GM12878 (cell line): Measurements from ENCODE around the gene NT5C3A. TPM values are rescaled to one million over a fixed set of nuclear protein-coding genes. Genes with fewer than 3 reads are reported as not detected.
A peak's percentile ranks its signal among the peaks of the same experiment; 100 is the strongest.

ENCODE experiments used
- ASH2L ChIP-seq: fragments of 300-600, 200-600 bp; sonication (generic); IDR thresholded peaks from 2 replicates; pipeline ENCODE4 v1.6.1; 2017; ENCODE audit warnings: low read depth, mild to moderate bottlenecking, borderline replicate concordance
- KAT2A ChIP-seq: conservative IDR thresholded peaks from 2 replicates; pipeline ENCODE4 v1.6.1; 2011; ENCODE audit warnings: low read depth, low read length; ENCODE audit not compliant: control insufficient read depth
- MYC ChIP-seq: IDR thresholded peaks from 2 replicates; pipeline ENCODE4 v1.6.1; 2011; ENCODE audit warnings: mild to moderate bottlenecking, low read length, moderate library complexity, inconsistent platforms; ENCODE audit not compliant: insufficient read depth, insufficient replicate concordance, insufficient read length, severe bottlenecking
- POLR2A ChIP-seq: IDR thresholded peaks from 2 replicates; pipeline ENCODE4 v1.6.1; 2011; ENCODE audit warnings: low read depth, mild to moderate bottlenecking, low read length
- RAD51 ChIP-seq: fragments of 450-650 bp; IDR thresholded peaks from 2 replicates; pipeline ENCODE4 v1.6.1; 2016; ENCODE audit warnings: moderate library complexity, mild to moderate bottlenecking, inconsistent platforms
- RB1 ChIP-seq: fragments of 450-650 bp; formaldehyde crosslinking; IDR thresholded peaks from 2 replicates; pipeline ENCODE4 v1.6.1; 2017; ENCODE audit warnings: mild to moderate bottlenecking, borderline replicate concordance
- RFX5 ChIP-seq: IDR thresholded peaks from 2 replicates; pipeline ENCODE4 v1.6.1; 2011; ENCODE audit warnings: low read depth, low read length, improper control_type of control experiment
- SIX5 ChIP-seq: IDR thresholded peaks from 2 replicates; pipeline ENCODE4 v1.6.1; 2011; ENCODE audit warnings: mild to moderate bottlenecking, low read depth, low read length, moderate library complexity; ENCODE audit not compliant: severe bottlenecking
- SMAD1 ChIP-seq: fragments of 450-650 bp; IDR thresholded peaks from 2 replicates; pipeline ENCODE4 v1.6.1; 2018; ENCODE audit warnings: mild to moderate bottlenecking, low read depth; ENCODE audit not compliant: partially characterized antibody
- ZNF592 ChIP-seq: fragments of 450-650 bp; IDR thresholded peaks from 2 replicates; pipeline ENCODE4 v1.6.1; 2017; ENCODE audit warnings: mild to moderate bottlenecking, moderate library complexity
- ZSCAN29 ChIP-seq: fragments of 450-650 bp; IDR thresholded peaks from 2 replicates; pipeline ENCODE4 v1.6.1; 2017; ENCODE audit warnings: mild to moderate bottlenecking, moderate library complexity
- polyA plus RNA-seq, 11 experiments: library from polyadenylated mRNA; depleted of rRNA in 4 of 11; unstranded in 6 of 11; stranded (reverse) in 5 of 11; fragments of >200 nt; fragmentation: Nextera tagmentation in 4 of 11; fragmentation: Illumina TruSeq in 1 of 11; extraction: Ambion mirVana in 4 of 11; extraction: Trizol in 1 of 11; gene quantifications; 1 replicate in 1 of 11; 2 replicates in 10 of 11; pipeline versions ENCODE4 v1.2.1 to v1.2.3, GENCODE V29; 2011 to 2016; ENCODE audit warnings: inconsistent platforms in 2 of 11, missing spikeins in 2 of 11, low read depth in 1 of 11
- total RNA-seq, 4 experiments: library from RNA; depleted of rRNA in 3 of 4; stranded (reverse); fragments of >200 nt in 3 of 4; fragmentation: Illumina TruSeq in 1 of 4; extraction: Trizol in 1 of 4; gene quantifications; 2 replicates each; pipeline versions ENCODE4 v1.2.1 to v1.2.3, GENCODE V29; 2013 to 2021
- TF ChIP-seq, protein P1 (sequence below): fragments of 450-650 bp; IDR thresholded peaks from 2 replicates; pipeline ENCODE4 v1.6.1; 2017; ENCODE audit warnings: low read depth, mild to moderate bottlenecking, moderate library complexity
- TF ChIP-seq, protein P2 (sequence below): IDR thresholded peaks from 2 replicates; pipeline ENCODE4 v1.6.1; 2011; ENCODE audit warnings: mild to moderate bottlenecking, low read depth, low read length, moderate library complexity; ENCODE audit not compliant: insufficient replicate concordance
- TF ChIP-seq, protein P3 (sequence below): fragments of 450-650 bp; IDR thresholded peaks from 2 replicates; pipeline ENCODE4 v1.6.1; 2016; ENCODE audit warnings: mild to moderate bottlenecking, moderate library complexity, borderline replicate concordance
- TF ChIP-seq, protein P4 (sequence below), 3 experiments: IDR thresholded peaks in 2 of 3; conservative IDR thresholded peaks in 1 of 3; 2 replicates each; pipeline ENCODE4 v1.5.1; 2011; ENCODE audit warnings: low read depth in 3 of 3, low read length in 3 of 3, mild to moderate bottlenecking in 3 of 3, control low read depth in 2 of 3, moderate library complexity in 2 of 3, inconsistent platforms in 1 of 3, mixed read lengths in 1 of 3; ENCODE audit not compliant: control insufficient read depth in 2 of 3, insufficient read depth in 1 of 3; ENCODE audit errors: extremely low read depth in 1 of 3

NT5C3A gene
- total and polyA plus RNA-seq, 10 of the 15 experiments (the other 5 are each of a cell fraction or from before 2014, with no cell fraction given), result 53.0 to 111 (median 71.4) TPM

- TF ChIP-seq, protein P1, sequence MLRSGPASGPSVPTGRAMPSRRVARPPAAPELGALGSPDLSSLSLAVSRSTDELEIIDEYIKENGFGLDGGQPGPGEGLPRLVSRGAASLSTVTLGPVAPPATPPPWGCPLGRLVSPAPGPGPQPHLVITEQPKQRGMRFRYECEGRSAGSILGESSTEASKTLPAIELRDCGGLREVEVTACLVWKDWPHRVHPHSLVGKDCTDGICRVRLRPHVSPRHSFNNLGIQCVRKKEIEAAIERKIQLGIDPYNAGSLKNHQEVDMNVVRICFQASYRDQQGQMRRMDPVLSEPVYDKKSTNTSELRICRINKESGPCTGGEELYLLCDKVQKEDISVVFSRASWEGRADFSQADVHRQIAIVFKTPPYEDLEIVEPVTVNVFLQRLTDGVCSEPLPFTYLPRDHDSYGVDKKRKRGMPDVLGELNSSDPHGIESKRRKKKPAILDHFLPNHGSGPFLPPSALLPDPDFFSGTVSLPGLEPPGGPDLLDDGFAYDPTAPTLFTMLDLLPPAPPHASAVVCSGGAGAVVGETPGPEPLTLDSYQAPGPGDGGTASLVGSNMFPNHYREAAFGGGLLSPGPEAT, result no peak
- TF ChIP-seq ZNF592 (no peak), SMAD1 (no peak), KAT2A (no peak), RFX5 (no peak), MYC (no peak), RAD51 (no peak), POLR2A (peak; percentile 82), ASH2L (0 out of 2 replicates have a peak, but pooled peaks have one; percentile 41), ZSCAN29 (peak; percentile 96), SIX5 (no peak), RB1 (no peak)
- TF ChIP-seq, protein P2, sequence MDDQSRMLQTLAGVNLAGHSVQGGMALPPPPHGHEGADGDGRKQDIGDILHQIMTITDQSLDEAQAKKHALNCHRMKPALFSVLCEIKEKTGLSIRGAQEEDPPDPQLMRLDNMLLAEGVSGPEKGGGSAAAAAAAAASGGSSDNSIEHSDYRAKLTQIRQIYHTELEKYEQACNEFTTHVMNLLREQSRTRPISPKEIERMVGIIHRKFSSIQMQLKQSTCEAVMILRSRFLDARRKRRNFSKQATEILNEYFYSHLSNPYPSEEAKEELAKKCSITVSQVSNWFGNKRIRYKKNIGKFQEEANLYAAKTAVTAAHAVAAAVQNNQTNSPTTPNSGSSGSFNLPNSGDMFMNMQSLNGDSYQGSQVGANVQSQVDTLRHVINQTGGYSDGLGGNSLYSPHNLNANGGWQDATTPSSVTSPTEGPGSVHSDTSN, result no peak
- TF ChIP-seq, protein P3, sequence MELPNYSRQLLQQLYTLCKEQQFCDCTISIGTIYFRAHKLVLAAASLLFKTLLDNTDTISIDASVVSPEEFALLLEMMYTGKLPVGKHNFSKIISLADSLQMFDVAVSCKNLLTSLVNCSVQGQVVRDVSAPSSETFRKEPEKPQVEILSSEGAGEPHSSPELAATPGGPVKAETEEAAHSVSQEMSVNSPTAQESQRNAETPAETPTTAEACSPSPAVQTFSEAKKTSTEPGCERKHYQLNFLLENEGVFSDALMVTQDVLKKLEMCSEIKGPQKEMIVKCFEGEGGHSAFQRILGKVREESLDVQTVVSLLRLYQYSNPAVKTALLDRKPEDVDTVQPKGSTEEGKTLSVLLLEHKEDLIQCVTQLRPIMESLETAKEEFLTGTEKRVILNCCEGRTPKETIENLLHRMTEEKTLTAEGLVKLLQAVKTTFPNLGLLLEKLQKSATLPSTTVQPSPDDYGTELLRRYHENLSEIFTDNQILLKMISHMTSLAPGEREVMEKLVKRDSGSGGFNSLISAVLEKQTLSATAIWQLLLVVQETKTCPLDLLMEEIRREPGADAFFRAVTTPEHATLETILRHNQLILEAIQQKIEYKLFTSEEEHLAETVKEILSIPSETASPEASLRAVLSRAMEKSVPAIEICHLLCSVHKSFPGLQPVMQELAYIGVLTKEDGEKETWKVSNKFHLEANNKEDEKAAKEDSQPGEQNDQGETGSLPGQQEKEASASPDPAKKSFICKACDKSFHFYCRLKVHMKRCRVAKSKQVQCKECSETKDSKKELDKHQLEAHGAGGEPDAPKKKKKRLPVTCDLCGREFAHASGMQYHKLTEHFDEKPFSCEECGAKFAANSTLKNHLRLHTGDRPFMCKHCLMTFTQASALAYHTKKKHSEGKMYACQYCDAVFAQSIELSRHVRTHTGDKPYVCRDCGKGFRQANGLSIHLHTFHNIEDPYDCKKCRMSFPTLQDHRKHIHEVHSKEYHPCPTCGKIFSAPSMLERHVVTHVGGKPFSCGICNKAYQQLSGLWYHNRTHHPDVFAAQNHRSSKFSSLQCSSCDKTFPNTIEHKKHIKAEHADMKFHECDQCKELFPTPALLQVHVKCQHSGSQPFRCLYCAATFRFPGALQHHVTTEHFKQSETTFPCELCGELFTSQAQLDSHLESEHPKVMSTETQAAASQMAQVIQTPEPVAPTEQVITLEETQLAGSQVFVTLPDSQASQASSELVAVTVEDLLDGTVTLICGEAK, result no peak
- TF ChIP-seq, protein P4, sequence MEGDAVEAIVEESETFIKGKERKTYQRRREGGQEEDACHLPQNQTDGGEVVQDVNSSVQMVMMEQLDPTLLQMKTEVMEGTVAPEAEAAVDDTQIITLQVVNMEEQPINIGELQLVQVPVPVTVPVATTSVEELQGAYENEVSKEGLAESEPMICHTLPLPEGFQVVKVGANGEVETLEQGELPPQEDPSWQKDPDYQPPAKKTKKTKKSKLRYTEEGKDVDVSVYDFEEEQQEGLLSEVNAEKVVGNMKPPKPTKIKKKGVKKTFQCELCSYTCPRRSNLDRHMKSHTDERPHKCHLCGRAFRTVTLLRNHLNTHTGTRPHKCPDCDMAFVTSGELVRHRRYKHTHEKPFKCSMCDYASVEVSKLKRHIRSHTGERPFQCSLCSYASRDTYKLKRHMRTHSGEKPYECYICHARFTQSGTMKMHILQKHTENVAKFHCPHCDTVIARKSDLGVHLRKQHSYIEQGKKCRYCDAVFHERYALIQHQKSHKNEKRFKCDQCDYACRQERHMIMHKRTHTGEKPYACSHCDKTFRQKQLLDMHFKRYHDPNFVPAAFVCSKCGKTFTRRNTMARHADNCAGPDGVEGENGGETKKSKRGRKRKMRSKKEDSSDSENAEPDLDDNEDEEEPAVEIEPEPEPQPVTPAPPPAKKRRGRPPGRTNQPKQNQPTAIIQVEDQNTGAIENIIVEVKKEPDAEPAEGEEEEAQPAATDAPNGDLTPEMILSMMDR (IDR thresholded peaks at IDR 0.05 in 2 of 3, conservative IDR thresholded peaks at IDR 0.05 in 1 of 3; ENCODE audit: control insufficient read depth in 2 of 3, extremely low read depth in 1 of 3, insufficient read depth in 1 of 3, low read depth in 3 of 3, low read length in 3 of 3), result no peak
These were observed at the start of gene NT5C3A (continued) for GRCh38 chr7:33062023-33062781.
